ENCODE measurements around the gene UBAP2.

- TF ChIP-seq CTCF (optimal IDR thresholded peaks at IDR 0.05 in 1 of 3, IDR thresholded peaks at IDR 0.05 in 1 of 3, conservative IDR thresholded peaks at IDR 0.05 in 1 of 3; ENCODE audit: extremely low read depth in 1 of 3, insufficient read depth in 2 of 3, low read length in 3 of 3) (no peak), EZH2 (IDR thresholded peaks at IDR 0.05; ENCODE audit: low read length) (no peak)
These were observed 168.2 kb downstream of the UBAP2 start for GRCh38 chr9:33880211-33881089.
